ENCODE measurements around the gene DACT1. TPM values are rescaled to one million over a fixed set of nuclear protein-coding genes. Genes with fewer than 3 reads are reported as not detected.

The DACT1 gene
- total RNA-seq, 1 experiment from 2014 or later, result 4.4 TPM

DNA sequence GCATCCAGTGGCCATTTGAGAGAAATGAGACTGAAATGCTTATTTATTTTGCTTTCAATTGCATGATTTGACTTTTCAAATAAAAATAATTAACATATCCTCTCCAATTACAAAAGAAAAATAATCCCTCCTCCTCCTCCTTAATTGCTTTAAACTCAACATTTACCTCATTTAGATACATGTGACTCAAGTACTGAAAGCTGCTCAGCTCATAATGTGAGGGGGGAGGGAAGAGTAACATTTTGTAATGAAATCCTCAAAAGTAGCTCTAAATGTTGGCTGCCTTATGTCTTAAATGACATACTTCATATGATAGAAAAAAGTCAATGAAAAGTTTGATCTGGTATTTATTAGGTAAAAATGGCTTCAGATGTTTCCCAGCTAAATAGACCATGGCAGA is 29.0 kb downstream of the DACT1 start:
- Histone ChIP-seq H3K23me2 (ENCODE audit: insufficient read length, low read depth, low read length, poor library complexity, severe bottlenecking) (no peaks in the 10 kb centered on the region), H2BK5ac (ENCODE audit: insufficient read length, low read length) (no peak overlapping the region), H3T11ph (ENCODE audit: low read length) (no peak overlapping the region), H4K8ac (replicated peaks; ENCODE audit: insufficient read length, low read depth, low read length) (no peak overlapping the region), H2AK5ac (ENCODE audit: insufficient read length, low read length) (no peak overlapping the region), H3K27me3 (ENCODE audit: insufficient read depth, low read length) (no peaks in the 10 kb centered on the region), H2BK120ac (ENCODE audit: low read depth, low read length, poor library complexity, severe bottlenecking) (no peak overlapping the region), H3K4me1 (ENCODE audit: insufficient read depth, low read length) (peaks cover 3% of the 10 kb centered on the region; the same call in 1 of the 2 replicates), H3K18ac (ENCODE audit: insufficient read length, low read depth, low read length) (no peak overlapping the region), H3K79me2 (ENCODE audit: insufficient read depth, low read length) (no peaks in the 10 kb centered on the region), H4K91ac (ENCODE audit: insufficient read length, low read depth, low read length) (no peak overlapping the region), H2BK12ac (ENCODE audit: insufficient read length, low read depth, low read length) (no peak overlapping the region), H3K56ac (ENCODE audit: insufficient read length, low read depth, low read length) (no peak overlapping the region), H3K4ac (ENCODE audit: low read depth, low read length) (no peak overlapping the region), H2BK20ac (ENCODE audit: low read depth, low read length, poor library complexity, severe bottlenecking) (no peak overlapping the region), H3K23ac (ENCODE audit: insufficient read length, low read depth, low read length) (no peak overlapping the region), H4K5ac (ENCODE audit: insufficient read length, low read depth, low read length) (no peak overlapping the region), H3K79me1 (ENCODE audit: insufficient read depth, low read depth, low read length, poor library complexity, severe bottlenecking) (no peaks in the 10 kb centered on the region), H3K4me2 (ENCODE audit: insufficient read depth, insufficient read length, low read length) (no peak overlapping the region), H2BK15ac (ENCODE audit: low read depth, low read length) (no peak overlapping the region), H3K27ac (ENCODE audit: insufficient read length, low read depth, low read length) (no peak overlapping the region), H3K14ac (ENCODE audit: insufficient read depth, low read length) (no peak overlapping the region), H2AFZ (ENCODE audit: low read length) (no peak overlapping the region), H3K9me3 (ENCODE audit: control insufficient read depth, low read depth, low read length) (no peaks in the 10 kb centered on the region), H4K20me1 (ENCODE audit: control insufficient read depth, insufficient read depth, insufficient read length) (no peaks in the 10 kb centered on the region), H3K9ac (ENCODE audit: extremely low read depth, insufficient read length, low read length) (no peak overlapping the region)
- TF ChIP-seq, protein P1, sequence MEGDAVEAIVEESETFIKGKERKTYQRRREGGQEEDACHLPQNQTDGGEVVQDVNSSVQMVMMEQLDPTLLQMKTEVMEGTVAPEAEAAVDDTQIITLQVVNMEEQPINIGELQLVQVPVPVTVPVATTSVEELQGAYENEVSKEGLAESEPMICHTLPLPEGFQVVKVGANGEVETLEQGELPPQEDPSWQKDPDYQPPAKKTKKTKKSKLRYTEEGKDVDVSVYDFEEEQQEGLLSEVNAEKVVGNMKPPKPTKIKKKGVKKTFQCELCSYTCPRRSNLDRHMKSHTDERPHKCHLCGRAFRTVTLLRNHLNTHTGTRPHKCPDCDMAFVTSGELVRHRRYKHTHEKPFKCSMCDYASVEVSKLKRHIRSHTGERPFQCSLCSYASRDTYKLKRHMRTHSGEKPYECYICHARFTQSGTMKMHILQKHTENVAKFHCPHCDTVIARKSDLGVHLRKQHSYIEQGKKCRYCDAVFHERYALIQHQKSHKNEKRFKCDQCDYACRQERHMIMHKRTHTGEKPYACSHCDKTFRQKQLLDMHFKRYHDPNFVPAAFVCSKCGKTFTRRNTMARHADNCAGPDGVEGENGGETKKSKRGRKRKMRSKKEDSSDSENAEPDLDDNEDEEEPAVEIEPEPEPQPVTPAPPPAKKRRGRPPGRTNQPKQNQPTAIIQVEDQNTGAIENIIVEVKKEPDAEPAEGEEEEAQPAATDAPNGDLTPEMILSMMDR (conservative IDR thresholded peaks at IDR 0.05), result no peak
- H3K9me3 Mint-ChIP-seq, result no peaks in the 10 kb centered on the region
- H3K4me1 Mint-ChIP-seq, result peaks cover 12 to 17% of the 10 kb centered on the region in 2 experiments
- no peaks in the 10 kb centered on the region for H3K36me3 Mint-ChIP-seq (ENCODE audit: insufficient read depth in 1 of 3, low read depth in 3 of 3)
- H3K4me3 Mint-ChIP-seq, result no peak overlapping the region
- no peaks in the 10 kb centered on the region for H3K27me3 Mint-ChIP-seq (ENCODE audit: low read depth)
- H3K27ac Mint-ChIP-seq, result no peak overlapping the region
- DNase-seq, result no peak
